NCI-H526 (cell line): ENCODE measurements around the gene AQP11.
"Not testable (repeated sequence)": the region's sequence is repeated elsewhere in the genome, so short reads cannot be mapped to it uniquely, and the experiment has no call there.

Experiments used
- DNase-seq, 2 experiments: peaks; one replicate each; lab custom pipeline; 2025; lab: John Stamatoyannopoulos, UW

Gene AQP11

GRCh38 chr11:77593883-77594282 is 4.1 kb downstream of the AQP11 start:
- DNase-seq: no peak

- DNase-seq: no peak
Measured at GRCh38 chr11:77596626-77597025, 6.9 kb downstream of the AQP11 start.

- DNase-seq: no peak
Measured at GRCh38 chr11:77598195-77598594, 8.4 kb downstream of the AQP11 start.

GRCh38 chr11:77602381-77603088 is 12.8 kb downstream of the AQP11 start:
- DNase-seq: peak in 1 of 2 experiments; percentile 7

GRCh38 chr11:77604281-77604680 is 14.5 kb downstream of the AQP11 start:
- no peak for DNase-seq

GRCh38 chr11:77609234-77609633 is 19.5 kb downstream of the AQP11 start:
- DNase-seq: no peak

GRCh38 chr11:77611921-77612320 is 22.2 kb downstream of the AQP11 start:
- DNase-seq: no peak

GRCh38 chr11:77617892-77618291 is 28.1 kb downstream of the AQP11 start:
- no peak for DNase-seq

- peak; percentile 64 to 83 for DNase-seq
Measured at GRCh38 chr11:77619576-77620198, 29.9 kb downstream of the AQP11 start.

GRCh38 chr11:77630157-77630710 is 40.5 kb downstream of the AQP11 start:
- no peak for DNase-seq

GRCh38 chr11:77633926-77634325 is 44.2 kb downstream of the AQP11 start:
- not testable (repeated sequence) for DNase-seq

- no peak for DNase-seq
Measured at GRCh38 chr11:77636731-77637344, 47.1 kb downstream of the AQP11 start.

- peak; percentile 94 to 97 for DNase-seq
Measured at GRCh38 chr11:77637345-77638165, 47.8 kb downstream of the AQP11 start, which contains the start of gene CLNS1A. Gene CLNS1A (minus strand): TSS chr11:77637794. CDS start chr11:77637714, 80 bp downstream.

- no peak for DNase-seq
Measured at GRCh38 chr11:77642228-77642627, 52.5 kb downstream of the AQP11 start.

- DNase-seq: no peak
Measured at GRCh38 chr11:77644887-77645286, 55.1 kb downstream of the AQP11 start.

- no peak for DNase-seq
Measured at GRCh38 chr11:77647654-77648305, 58.0 kb downstream of the AQP11 start.

- DNase-seq: no peak
Measured at GRCh38 chr11:77650123-77650522, 60.4 kb downstream of the AQP11 start.

GRCh38 chr11:77654770-77655434 is 65.1 kb downstream of the AQP11 start:
- no peak for DNase-seq

GRCh38 chr11:77656362-77656761 is 66.6 kb downstream of the AQP11 start:
- no peak for DNase-seq

- DNase-seq: no peak
Measured at GRCh38 chr11:77658213-77659013, 68.7 kb downstream of the AQP11 start.
